Measurements from ENCODE around the gene GPHN. TPM values are rescaled to one million over a fixed set of nuclear protein-coding genes. Genes with fewer than 3 reads are reported as not detected.
A peak's percentile ranks its signal among the peaks of the same experiment; 100 is the strongest.

GPHN gene
- polyA plus RNA-seq, 2 of the 4 experiments (the other 2 are of a cell fraction), result 12.7 to 15.5 TPM

DNA sequence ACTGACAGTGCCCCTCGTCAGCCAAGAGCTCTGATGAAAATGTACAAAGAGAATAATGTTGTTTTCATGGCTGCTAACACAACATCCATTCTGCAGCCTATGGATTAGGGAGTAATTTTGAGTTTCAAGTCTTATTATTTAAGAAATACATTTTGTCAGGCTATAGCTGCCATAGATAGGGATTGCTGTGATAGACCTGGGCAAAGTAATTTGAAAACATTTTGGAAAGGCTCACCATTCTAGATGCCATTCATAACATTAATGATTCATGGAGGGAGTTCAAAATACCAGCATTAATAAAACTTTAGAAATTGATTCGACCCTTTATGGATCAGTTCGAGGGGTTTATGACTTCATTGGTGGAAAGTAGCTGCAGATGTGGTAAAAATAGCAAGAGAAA is 149.8 kb downstream of the GPHN start:
- Histone ChIP-seq H3K4me3 (no peak overlapping the region), H3K27ac (no peak overlapping the region), H3K4me1 (no peaks in the 10 kb centered on the region), H3K4me2 (no peak overlapping the region), H3K9me3 (peaks cover 11% of the 10 kb centered on the region)
- ATAC-seq, result no peak
- POLR2A ChIA-PET, result no interaction called here
- WGBS (ENCODE audit: missing lambda C conversion rate), result 36% methylated on average over 3 of the region's 3 CpGs
- FAIRE-seq, result no peak
- DNase-seq (ENCODE audit: low read depth in 1 of 2, low spot score in 1 of 2), result no peak
- TF ChIP-seq ZFP36 (IDR thresholded peaks at IDR 0.05; ENCODE audit: borderline replicate concordance, partially characterized antibody), result no peak
- TF ChIP-seq FOXS1 (CRISPR knock-in tag; IDR thresholded peaks at IDR 0.05), result no peak
- TF ChIP-seq, protein P1, sequence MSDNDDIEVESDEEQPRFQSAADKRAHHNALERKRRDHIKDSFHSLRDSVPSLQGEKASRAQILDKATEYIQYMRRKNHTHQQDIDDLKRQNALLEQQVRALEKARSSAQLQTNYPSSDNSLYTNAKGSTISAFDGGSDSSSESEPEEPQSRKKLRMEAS (IDR thresholded peaks at IDR 0.05), result no peak
- TF ChIP-seq EHMT2 (IDR thresholded peaks at IDR 0.05; ENCODE audit: low read depth), result no peak
- CTCF ChIA-PET, result interaction anchor here (1.1 to 1.3 kb wide), 2 partner anchors 9 to 17 kb away, joined by 3 read pairs; no protein-coding TSS in a partner anchor

DNA sequence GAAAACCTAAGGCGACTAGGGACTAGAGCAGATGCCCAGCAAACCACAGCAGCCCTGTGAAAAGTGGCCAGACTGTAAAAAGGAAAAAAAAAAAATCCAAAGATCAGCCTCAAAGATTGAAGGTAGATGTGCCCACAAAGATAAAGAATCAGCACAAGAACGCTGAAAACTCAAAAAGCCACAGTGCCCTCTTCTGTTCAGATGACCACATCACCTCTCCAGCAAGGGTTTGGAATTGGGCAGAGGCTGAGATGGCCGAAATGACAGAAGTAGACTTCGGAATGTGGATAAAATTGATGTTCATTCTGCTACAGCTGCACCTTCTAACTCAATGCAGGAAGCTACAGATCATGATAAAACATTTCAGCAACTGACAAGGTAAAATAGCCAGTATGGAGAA is 154.4 kb downstream of the GPHN start:
- ChIA-PET CTCF (interaction anchor here (1.0 to 1.1 kb wide), 3 partner anchors 20 to 303 kb away, joined by 3 read pairs; no protein-coding TSS in a partner anchor), POLR2A (no interaction called here)
- ATAC-seq, result no peak
- H3K4me1 ChIP-seq, result no peaks in the 10 kb centered on the region
- H3K4me2 ChIP-seq, result no peak overlapping the region
- DNase-seq (ENCODE audit: low read depth in 1 of 2, low spot score in 1 of 2), result peak in 1 of 2 experiments; percentile 17
- 34% methylated on average over 4 of the region's 4 CpGs for WGBS (ENCODE audit: missing lambda C conversion rate)
- peak in 1 of 2 experiments; percentile 38; a peak in 2 of 5 replicates for TF ChIP-seq RAD21 (conservative IDR thresholded peaks at IDR 0.05 in 1 of 2, IDR thresholded peaks at IDR 0.05 in 1 of 2)
- no peak for TF ChIP-seq RFX5 (IDR thresholded peaks at IDR 0.05)
- FAIRE-seq, result no peak
- no peak overlapping the region for H3K27ac ChIP-seq
- H3K9me3 ChIP-seq, result peaks cover 4% of the 10 kb centered on the region; the same call in 1 of the 3 replicates
- H3K4me3 ChIP-seq, result no peak overlapping the region

DNA sequence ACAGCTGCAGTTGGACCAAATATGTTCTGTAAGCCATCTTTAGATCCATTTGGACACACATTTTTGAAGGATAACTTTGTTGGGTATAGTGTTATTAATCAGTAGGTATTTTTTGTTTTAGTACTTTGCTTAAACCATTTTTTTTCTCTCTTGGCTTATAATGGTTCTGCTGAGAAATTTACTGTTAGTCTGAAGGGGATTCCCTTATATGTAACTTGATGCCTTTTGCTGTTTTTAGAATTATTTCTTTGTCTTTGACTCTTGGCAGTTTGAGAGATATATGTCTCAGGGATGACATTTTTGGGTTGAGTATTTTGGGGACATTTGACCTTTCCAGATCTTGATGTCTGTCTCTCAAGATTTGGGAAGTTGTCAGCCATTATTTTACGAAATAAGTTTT is 169.8 kb downstream of the GPHN start:
- H3K9me3 ChIP-seq, result peaks cover 17% of the 10 kb centered on the region
- no peak for ATAC-seq
- H3K27ac ChIP-seq, result no peak overlapping the region
- ChIA-PET POLR2A (no interaction called here), CTCF (no interaction called here)
- H3K4me3 ChIP-seq, result no peak overlapping the region
- H3K4me2 ChIP-seq, result no peak overlapping the region
- 75% methylated on average over 1 of the region's 1 CpG for WGBS (ENCODE audit: missing lambda C conversion rate)
- no peak for DNase-seq (ENCODE audit: low read depth in 1 of 2, low spot score in 1 of 2)
- H3K4me1 ChIP-seq, result no peaks in the 10 kb centered on the region
- FAIRE-seq, result no peak
- TF ChIP-seq JUNB (IDR thresholded peaks at IDR 0.05) (no peak), JUN (IDR thresholded peaks at IDR 0.05) (no peak), KDM1A (IDR thresholded peaks at IDR 0.05; ENCODE audit: low read depth) (no peak), EHMT2 (IDR thresholded peaks at IDR 0.05; ENCODE audit: low read depth) (no peak), POLR2AphosphoS2 (conservative IDR thresholded peaks at IDR 0.05; ENCODE audit: low read length) (no peak), HOXB13 (CRISPR knock-in tag; IDR thresholded peaks at IDR 0.05; ENCODE audit: low read depth) (no peak), HDAC2 (IDR thresholded peaks at IDR 0.05) (no peak), ZFP36 (IDR thresholded peaks at IDR 0.05; ENCODE audit: borderline replicate concordance, partially characterized antibody) (no peak), FOSB (CRISPR knock-in tag; IDR thresholded peaks at IDR 0.05) (no peak), RAD21 (conservative IDR thresholded peaks at IDR 0.05 in 1 of 2, IDR thresholded peaks at IDR 0.05 in 1 of 2) (no peak), TP53 (CRISPR knock-in tag; IDR thresholded peaks at IDR 0.05) (no peak), FOXS1 (CRISPR knock-in tag; IDR thresholded peaks at IDR 0.05) (no peak), EHF (CRISPR knock-in tag; IDR thresholded peaks at IDR 0.05) (no peak)
- TF ChIP-seq, protein P2, sequence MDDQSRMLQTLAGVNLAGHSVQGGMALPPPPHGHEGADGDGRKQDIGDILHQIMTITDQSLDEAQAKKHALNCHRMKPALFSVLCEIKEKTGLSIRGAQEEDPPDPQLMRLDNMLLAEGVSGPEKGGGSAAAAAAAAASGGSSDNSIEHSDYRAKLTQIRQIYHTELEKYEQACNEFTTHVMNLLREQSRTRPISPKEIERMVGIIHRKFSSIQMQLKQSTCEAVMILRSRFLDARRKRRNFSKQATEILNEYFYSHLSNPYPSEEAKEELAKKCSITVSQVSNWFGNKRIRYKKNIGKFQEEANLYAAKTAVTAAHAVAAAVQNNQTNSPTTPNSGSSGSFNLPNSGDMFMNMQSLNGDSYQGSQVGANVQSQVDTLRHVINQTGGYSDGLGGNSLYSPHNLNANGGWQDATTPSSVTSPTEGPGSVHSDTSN (IDR thresholded peaks at IDR 0.05), result no peak
- TF ChIP-seq, protein P1 (IDR thresholded peaks at IDR 0.05), result no peak

DNA sequence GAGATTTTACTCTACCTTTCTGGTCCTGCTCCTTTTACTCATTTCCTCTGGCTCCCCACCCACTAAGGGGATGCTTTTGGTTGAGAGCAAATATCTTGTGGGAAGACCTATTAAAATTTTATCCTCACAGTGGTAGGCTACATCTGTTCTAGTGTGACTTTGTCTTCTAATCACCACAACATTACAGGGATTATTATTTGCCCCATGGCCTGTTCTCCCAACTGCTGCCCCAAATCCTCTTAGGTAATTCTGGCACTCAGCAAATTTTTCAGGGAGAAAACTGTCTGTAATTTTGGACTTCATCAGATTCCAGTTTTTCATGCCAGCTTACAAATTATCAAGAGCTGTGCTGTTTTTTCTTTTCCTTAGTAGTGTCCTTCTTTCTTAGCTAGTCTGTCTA is 172.3 kb downstream of the GPHN start:
- peaks cover 17% of the 10 kb centered on the region for H3K9me3 ChIP-seq
- no peak for ATAC-seq
- TF ChIP-seq, protein P3, sequence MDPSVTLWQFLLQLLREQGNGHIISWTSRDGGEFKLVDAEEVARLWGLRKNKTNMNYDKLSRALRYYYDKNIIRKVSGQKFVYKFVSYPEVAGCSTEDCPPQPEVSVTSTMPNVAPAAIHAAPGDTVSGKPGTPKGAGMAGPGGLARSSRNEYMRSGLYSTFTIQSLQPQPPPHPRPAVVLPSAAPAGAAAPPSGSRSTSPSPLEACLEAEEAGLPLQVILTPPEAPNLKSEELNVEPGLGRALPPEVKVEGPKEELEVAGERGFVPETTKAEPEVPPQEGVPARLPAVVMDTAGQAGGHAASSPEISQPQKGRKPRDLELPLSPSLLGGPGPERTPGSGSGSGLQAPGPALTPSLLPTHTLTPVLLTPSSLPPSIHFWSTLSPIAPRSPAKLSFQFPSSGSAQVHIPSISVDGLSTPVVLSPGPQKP (IDR thresholded peaks at IDR 0.05; ENCODE audit: low read depth, low read length), result no peak
- no peak for TF ChIP-seq HOXB5 (CRISPR knock-in tag; IDR thresholded peaks at IDR 0.05)
- TF ChIP-seq RCOR1 (IDR thresholded peaks at IDR 0.05; ENCODE audit: low read depth, low read length), result no peak
- no peak for TF ChIP-seq ZC3H11A (IDR thresholded peaks at IDR 0.05)
- TF ChIP-seq, protein P4, sequence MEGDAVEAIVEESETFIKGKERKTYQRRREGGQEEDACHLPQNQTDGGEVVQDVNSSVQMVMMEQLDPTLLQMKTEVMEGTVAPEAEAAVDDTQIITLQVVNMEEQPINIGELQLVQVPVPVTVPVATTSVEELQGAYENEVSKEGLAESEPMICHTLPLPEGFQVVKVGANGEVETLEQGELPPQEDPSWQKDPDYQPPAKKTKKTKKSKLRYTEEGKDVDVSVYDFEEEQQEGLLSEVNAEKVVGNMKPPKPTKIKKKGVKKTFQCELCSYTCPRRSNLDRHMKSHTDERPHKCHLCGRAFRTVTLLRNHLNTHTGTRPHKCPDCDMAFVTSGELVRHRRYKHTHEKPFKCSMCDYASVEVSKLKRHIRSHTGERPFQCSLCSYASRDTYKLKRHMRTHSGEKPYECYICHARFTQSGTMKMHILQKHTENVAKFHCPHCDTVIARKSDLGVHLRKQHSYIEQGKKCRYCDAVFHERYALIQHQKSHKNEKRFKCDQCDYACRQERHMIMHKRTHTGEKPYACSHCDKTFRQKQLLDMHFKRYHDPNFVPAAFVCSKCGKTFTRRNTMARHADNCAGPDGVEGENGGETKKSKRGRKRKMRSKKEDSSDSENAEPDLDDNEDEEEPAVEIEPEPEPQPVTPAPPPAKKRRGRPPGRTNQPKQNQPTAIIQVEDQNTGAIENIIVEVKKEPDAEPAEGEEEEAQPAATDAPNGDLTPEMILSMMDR (IDR thresholded peaks at IDR 0.05), result no peak
- TF ChIP-seq SMC3 (IDR thresholded peaks at IDR 0.05), result no peak
- no peak for TF ChIP-seq FOSB (CRISPR knock-in tag; IDR thresholded peaks at IDR 0.05)
- TF ChIP-seq ZNF302 (CRISPR knock-in tag; IDR thresholded peaks at IDR 0.05), result no peak
- TF ChIP-seq, protein P5, sequence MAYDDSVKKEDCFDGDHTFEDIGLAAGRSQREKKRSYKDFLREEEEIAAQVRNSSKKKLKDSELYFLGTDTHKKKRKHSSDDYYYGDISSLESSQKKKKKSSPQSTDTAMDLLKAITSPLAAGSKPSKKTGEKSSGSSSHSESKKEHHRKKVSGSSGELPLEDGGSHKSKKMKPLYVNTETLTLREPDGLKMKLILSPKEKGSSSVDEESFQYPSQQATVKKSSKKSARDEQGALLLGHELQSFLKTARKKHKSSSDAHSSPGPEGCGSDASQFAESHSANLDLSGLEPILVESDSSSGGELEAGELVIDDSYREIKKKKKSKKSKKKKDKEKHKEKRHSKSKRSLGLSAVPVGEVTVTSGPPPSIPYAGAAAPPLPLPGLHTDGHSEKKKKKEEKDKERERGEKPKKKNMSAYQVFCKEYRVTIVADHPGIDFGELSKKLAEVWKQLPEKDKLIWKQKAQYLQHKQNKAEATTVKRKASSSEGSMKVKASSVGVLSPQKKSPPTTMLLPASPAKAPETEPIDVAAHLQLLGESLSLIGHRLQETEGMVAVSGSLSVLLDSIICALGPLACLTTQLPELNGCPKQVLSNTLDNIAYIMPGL (CRISPR knock-in tag; IDR thresholded peaks at IDR 0.05; ENCODE audit: borderline replicate concordance), result no peak
- TF ChIP-seq RAD21 (conservative IDR thresholded peaks at IDR 0.05 in 1 of 2, IDR thresholded peaks at IDR 0.05 in 1 of 2), result no peak
- TF ChIP-seq POLR2AphosphoS2 (conservative IDR thresholded peaks at IDR 0.05; ENCODE audit: low read length), result no peak
- no peak for TF ChIP-seq HOXA7 (CRISPR knock-in tag; IDR thresholded peaks at IDR 0.05)
- no peak overlapping the region for H3K4me3 ChIP-seq
- ChIA-PET POLR2A (no interaction called here), CTCF (interaction anchor here (1.1 kb wide), 1 partner anchor 11 kb away, joined by 3 read pairs; no protein-coding TSS in a partner anchor)
- FAIRE-seq, result no peak
- no peak overlapping the region for H3K27ac ChIP-seq
- no peak for DNase-seq (ENCODE audit: low read depth in 1 of 2, low spot score in 1 of 2)
- no peak overlapping the region for H3K4me2 ChIP-seq
- H3K4me1 ChIP-seq, result no peaks in the 10 kb centered on the region

All from A549 (cell line).